ENCODE results near the gene ALDOB. TPM values are rescaled to one million over a fixed set of nuclear protein-coding genes. Genes with fewer than 3 reads are reported as not detected.

Gene ALDOB
- total RNA-seq, result under 0.01 TPM in 1 of 2 replicates, not detected in the other

DNA sequence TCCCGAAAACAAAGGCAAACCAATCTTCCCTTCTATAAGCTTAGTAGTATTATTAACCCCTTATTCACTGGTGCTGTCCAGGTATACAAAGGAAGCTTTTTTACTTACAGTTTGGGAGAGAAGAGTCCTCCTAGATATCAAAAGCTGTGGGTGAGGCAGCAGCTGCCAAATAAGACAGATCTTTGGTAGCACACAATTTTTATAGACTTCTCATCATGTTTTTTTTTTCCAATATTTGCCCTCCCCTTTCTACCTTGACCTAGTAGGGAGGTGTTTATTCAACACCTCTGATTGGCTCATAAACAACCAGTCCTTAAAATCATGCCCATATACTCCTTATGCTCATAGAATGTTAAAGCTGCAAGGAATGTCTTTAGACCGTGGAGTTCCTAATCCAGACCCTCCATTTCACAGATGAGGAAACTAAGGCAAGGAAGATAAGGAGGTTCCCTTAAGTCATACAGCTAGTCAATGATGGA, at the start of gene ALDOB:
ALDOB (minus strand) TSS at position 174 of the 479 bp plus-strand sequence. CDS start 4,887 bp downstream, outside the sequence.
- no peak for DNase-seq

- no peak for DNase-seq
Observed at GRCh38 chr9:101484046-101484445, 48.5 kb upstream of the ALDOB start.

DNA sequence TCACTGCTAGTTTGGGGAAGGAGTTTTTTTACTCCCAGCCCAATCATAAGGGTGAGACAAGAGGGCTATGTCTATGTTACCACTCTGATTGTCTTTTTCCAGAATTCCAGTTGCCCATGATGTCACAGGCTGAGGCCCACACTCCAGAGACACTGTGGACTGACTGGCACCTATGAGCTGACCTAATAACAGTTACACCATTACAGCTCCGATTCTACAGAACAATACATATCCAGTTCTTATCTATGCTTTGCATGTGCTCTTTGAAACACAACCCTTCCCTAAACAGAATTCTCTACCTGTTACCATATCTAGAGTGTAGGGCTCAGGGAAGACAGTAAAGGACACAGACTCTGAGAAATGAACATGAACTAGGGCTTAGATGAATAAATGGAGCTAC, 45.7 kb upstream of the ALDOB start:
- DNase-seq, result no peak

GRCh38 chr9:101480386-101480785, 44.8 kb upstream of the ALDOB start:
- no peak for DNase-seq

DNA sequence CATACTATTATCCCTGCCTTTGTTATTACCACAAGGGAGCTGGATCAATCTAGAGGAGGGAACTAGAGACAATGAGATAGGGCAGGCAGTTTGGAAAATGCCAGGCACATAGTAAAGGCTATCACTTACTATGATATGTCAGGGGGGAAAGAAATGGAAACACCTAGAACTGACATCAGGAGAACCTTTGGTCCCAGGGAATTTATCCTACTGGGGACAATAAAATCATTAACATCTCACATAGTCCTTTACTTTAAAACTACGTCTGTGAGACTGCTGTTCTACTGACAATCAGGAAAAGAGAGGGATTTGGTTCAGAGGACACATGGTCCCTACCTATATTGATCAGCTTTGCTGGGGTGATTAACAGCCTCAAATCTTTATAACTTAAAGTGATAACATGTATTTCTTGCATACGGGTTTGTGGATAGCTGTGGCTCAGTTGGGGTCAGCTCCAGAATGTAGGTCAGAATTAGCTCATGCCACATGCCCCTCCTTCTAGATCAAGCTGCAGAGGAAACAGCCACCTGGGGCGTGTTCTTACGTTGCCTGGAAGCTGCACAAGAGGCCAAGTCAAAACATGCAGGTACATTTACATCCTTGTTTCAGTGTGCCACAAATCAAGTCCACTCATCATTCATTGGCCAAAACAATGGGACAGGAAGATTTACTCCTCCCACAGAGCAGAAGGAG, 43.9 kb upstream of the ALDOB start:
- DNase-seq, result no peak

DNA sequence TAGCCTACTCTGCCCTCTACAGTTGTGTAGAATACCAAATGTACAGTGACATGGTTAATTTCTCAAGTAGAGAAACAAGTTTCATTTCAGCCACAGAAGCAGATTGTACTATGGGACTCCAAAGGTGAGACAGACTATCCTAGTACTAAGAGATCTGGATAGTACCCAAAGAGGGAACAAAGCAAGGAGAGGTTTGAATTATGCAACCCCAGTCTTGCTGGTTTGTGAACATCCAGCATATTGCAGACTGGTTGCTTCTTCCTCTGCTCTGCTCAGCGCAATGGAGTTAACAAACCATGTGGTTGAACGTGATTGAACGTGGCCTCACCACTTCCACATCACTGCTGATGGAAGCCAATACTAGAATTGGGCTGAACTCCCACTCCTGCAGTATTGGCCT, 43.3 kb upstream of the ALDOB start:
- DNase-seq, result no peak

DNA sequence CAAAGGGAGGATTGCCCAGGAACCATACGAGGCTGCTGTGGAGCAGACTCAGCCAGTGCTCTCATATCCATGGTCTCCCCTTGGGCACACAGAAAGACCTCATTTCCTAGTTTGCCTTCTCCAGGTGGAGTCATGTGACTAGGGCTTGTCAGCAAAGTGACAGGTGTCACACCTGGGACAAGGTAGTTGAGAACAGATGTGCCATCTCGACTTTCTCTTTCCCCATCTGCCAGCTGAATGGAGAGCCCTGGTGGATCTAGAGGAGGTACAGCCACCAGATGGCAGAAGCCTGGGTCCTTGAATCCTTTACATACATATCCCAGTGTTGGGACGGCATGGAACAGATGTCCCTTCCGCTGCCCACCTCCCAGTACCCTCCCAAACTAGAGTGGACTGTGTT, 42.9 kb upstream of the ALDOB start:
- DNase-seq, result no peak

- DNase-seq, result peak; percentile 81
Observed at GRCh38 chr9:101477736-101478135, 42.2 kb upstream of the ALDOB start.

- DNase-seq, result peak; percentile 20
Observed at GRCh38 chr9:101477214-101477613, 41.6 kb upstream of the ALDOB start.

- DNase-seq, result no peak
Observed at GRCh38 chr9:101476576-101477208, 41.1 kb upstream of the ALDOB start.

- no peak for DNase-seq
Observed at GRCh38 chr9:101472891-101473290, 37.3 kb upstream of the ALDOB start.

GRCh38 chr9:101470929-101471328, 35.4 kb upstream of the ALDOB start:
- no peak for DNase-seq

DNA sequence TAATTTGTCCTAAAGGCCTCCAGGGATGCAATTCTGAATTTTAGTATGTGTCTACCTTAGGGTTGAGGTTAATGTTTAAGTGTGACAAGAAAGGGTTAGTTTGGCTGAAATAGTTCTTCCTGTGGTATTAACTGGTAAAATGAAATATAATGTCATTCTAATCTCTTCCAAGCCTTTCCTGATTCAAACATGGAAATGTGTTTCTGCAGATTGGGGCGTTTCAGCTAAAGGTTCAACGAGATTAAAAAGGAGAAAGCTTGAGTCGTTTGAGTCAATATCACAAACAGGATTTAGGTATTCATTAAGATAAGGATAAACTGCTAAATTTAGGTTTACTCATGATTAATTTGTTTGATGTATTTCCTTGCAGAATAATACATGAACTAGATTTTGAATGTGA, 34.4 kb upstream of the ALDOB start:
- no peak for DNase-seq

DNA sequence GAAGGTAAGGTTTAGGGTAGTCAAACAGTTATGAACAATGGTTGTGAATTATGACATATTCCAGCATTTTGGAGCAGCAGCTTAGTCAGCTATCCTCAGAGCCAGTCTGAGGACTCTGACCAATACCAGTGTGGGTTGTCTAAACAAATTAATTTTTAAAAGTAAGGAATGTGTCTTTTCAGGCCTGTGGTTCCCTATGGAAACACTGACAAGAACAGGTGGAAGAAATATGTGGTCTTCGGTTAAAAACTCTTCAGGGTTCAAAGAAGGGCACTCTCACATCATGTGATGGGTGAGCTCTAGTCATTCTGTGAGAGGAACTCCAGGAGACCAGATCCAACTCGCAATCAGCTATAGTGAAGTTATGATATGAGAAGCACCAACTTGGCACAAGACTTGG, 33.5 kb upstream of the ALDOB start:
- no peak for DNase-seq

DNA sequence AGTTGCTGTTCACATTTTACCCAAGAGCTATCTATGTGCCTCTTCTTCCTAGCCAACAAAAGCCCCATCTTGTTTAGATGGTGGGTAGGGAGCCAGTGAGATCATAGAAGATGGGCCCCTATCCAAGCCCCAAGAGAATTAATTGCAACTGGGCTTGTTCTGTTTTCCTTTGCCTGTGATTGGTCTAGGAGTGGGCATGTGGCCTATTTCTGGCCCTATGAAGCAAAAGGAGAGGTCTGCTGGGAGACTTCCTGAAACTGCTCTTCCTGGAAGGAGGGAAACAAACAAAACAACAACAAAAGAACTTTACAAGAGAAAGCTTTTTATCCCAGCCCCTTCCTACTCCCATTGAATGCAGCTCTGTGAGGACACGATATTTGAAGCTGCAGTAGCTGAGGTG, 32.5 kb upstream of the ALDOB start:
- no peak for DNase-seq

GRCh38 chr9:101467690-101468089, 32.1 kb upstream of the ALDOB start:
- no peak for DNase-seq

DNA sequence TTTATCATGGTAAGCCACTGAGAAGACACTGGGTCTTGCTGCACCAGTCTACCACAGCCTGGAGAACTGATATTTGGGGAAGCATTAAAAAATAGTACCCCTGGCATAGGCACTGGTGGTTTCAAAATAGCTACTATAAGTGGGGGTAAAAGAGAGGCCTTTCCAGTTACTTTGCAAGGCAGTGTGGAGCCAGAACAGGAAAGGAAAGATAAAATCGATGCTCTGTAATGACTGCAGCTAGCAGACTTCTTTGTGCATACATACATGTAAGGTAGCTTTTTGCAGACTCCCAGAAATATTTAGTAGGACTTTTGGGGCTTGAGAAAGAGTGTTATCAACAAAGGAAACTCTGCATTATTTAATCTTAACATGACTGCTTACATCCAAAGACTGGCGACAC, 31.3 kb upstream of the ALDOB start:
- no peak for DNase-seq

GRCh38 chr9:101465326-101465915, 29.8 kb upstream of the ALDOB start:
- peak; percentile 58 for DNase-seq

- DNase-seq, result no peak
Observed at GRCh38 chr9:101463397-101463796, 27.8 kb upstream of the ALDOB start.

- peak; percentile 7 for DNase-seq
Observed at GRCh38 chr9:101462558-101462957, 27.0 kb upstream of the ALDOB start.

GRCh38 chr9:101460965-101461364, 25.4 kb upstream of the ALDOB start:
- no peak for DNase-seq

DNA sequence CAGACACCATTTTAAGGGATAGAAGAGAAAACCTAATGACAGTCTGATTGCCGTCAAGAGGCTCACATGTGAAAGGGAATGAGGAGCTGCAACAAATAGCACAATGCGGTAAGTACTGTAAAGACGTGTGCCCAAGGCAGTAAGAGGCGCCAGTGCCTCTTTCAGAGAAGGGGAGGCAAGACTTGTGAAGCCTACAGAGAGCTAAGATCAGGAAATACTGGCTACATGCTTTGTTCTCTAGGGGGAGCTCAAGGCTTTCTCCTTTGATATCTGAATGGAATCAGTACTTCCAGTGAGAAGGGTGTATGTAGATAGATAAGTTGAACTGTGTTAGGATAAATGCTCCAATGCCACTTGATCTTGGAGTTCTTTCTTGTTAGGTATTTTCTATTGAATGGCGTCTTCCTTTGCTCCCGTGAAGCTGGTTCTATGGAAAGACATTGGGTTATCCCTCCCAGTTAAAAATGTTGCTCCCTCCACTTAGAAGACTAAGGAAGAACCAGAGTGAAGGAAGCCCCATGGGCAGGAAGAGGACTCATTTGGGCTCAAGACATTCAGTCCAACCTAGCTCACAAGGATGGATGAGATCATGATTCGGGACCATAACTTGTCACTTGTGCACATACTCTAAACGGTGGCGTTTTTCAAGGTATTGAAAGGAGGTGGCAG, 23.5 kb upstream of the ALDOB start:
- DNase-seq, result peak; percentile 80

DNA sequence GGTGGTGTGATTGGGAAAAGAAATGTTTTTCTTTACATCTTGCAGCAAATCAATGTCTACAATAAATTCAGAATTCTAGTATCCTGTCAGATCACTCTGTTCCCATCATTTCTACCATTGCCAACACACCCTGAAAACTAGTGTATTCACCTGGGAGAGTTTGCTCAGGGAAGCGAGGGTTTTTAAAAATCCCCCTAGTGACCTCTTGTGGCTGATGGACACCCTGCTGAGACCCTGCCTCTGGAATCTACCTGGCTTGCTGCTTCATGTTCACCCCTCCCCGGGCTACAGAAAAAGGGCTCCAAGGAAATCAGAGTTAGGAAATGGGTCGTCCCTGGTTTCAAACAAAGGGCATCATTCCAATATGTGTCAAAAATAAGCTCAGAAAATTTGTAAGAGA, 21.4 kb upstream of the ALDOB start:
- DNase-seq, result no peak
